ENCODE results near the gene PNPLA7. TPM values are rescaled to one million over a fixed set of nuclear protein-coding genes. Genes with fewer than 3 reads are reported as not detected.

PNPLA7 gene
- total and polyA plus RNA-seq, 2 of the 13 experiments (the other 11 are each of a cell fraction or from before 2014, with no cell fraction given) = 0.42 to 1.5 TPM

DNA sequence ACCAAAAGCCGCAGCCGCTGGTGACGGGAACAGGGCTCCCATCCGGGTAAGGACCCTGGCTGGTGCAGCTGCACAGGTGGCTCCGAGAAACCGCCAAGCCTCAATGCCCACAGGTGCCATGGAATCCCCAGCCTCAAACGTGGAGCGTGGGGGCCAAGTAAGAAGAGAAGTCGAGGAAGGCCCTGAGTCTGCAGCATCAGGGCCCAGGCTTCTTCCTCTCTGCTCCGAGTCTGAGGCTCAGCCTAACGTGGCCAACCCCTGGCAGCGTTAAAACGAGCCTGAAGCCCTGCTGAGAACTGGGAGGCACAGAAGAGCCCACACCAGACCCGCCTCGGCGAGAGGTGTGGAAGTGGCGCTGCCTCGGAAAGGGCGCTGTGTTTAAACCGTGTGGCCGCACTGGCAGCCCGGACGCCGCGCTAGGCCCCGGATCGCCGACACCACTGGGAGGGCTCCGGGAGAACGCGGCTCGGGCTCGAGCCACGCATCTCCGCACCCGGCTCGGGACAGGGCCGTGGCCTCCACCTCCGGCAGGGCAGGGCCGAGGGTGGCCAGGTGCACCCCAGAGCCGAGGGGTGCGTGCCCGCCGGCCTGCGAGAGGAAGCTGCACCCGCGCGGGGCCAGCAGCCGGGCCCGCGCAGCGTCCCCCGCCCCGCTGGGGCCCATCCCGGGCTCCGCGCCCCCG is 39.4 kb upstream of the PNPLA7 start (continued):
- TF ChIP-seq TAF1 (CRISPR knock-in tag; IDR thresholded peaks at IDR 0.05) = peak; percentile 28; the same call in 1 of the 2 replicates
- no peak for TF ChIP-seq THYN1 (CRISPR knock-in tag; IDR thresholded peaks at IDR 0.05; ENCODE audit: borderline replicate concordance, low read depth)
- no peak for TF ChIP-seq ATM (IDR thresholded peaks at IDR 0.05; ENCODE audit: borderline replicate concordance)
- TF ChIP-seq, protein P1, sequence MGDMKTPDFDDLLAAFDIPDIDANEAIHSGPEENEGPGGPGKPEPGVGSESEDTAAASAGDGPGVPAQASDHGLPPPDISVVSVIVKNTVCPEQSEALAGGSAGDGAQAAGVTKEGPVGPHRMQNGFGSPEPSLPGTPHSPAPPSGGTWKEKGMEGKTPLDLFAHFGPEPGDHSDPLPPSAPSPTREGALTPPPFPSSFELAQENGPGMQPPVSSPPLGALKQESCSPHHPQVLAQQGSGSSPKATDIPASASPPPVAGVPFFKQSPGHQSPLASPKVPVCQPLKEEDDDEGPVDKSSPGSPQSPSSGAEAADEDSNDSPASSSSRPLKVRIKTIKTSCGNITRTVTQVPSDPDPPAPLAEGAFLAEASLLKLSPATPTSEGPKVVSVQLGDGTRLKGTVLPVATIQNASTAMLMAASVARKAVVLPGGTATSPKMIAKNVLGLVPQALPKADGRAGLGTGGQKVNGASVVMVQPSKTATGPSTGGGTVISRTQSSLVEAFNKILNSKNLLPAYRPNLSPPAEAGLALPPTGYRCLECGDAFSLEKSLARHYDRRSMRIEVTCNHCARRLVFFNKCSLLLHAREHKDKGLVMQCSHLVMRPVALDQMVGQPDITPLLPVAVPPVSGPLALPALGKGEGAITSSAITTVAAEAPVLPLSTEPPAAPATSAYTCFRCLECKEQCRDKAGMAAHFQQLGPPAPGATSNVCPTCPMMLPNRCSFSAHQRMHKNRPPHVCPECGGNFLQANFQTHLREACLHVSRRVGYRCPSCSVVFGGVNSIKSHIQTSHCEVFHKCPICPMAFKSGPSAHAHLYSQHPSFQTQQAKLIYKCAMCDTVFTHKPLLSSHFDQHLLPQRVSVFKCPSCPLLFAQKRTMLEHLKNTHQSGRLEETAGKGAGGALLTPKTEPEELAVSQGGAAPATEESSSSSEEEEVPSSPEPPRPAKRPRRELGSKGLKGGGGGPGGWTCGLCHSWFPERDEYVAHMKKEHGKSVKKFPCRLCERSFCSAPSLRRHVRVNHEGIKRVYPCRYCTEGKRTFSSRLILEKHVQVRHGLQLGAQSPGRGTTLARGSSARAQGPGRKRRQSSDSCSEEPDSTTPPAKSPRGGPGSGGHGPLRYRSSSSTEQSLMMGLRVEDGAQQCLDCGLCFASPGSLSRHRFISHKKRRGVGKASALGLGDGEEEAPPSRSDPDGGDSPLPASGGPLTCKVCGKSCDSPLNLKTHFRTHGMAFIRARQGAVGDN (CRISPR knock-in tag; IDR thresholded peaks at IDR 0.05) = peak; percentile 61; the same call in 1 of the 2 replicates
- TF ChIP-seq, protein P2, sequence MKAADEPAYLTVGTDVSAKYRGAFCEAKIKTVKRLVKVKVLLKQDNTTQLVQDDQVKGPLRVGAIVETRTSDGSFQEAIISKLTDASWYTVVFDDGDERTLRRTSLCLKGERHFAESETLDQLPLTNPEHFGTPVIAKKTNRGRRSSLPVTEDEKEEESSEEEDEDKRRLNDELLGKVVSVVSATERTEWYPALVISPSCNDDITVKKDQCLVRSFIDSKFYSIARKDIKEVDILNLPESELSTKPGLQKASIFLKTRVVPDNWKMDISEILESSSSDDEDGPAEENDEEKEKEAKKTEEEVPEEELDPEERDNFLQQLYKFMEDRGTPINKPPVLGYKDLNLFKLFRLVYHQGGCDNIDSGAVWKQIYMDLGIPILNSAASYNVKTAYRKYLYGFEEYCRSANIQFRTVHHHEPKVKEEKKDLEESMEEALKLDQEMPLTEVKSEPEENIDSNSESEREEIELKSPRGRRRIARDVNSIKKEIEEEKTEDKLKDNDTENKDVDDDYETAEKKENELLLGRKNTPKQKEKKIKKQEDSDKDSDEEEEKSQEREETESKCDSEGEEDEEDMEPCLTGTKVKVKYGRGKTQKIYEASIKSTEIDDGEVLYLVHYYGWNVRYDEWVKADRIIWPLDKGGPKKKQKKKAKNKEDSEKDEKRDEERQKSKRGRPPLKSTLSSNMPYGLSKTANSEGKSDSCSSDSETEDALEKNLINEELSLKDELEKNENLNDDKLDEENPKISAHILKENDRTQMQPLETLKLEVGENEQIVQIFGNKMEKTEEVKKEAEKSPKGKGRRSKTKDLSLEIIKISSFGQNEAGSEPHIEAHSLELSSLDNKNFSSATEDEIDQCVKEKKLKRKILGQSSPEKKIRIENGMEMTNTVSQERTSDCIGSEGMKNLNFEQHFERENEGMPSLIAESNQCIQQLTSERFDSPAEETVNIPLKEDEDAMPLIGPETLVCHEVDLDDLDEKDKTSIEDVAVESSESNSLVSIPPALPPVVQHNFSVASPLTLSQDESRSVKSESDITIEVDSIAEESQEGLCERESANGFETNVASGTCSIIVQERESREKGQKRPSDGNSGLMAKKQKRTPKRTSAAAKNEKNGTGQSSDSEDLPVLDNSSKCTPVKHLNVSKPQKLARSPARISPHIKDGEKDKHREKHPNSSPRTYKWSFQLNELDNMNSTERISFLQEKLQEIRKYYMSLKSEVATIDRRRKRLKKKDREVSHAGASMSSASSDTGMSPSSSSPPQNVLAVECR (CRISPR knock-in tag; IDR thresholded peaks at IDR 0.05; ENCODE audit: borderline replicate concordance) = peak; percentile 24; the same call in 1 of the 2 replicates
- TF ChIP-seq ZNF616 (CRISPR knock-in tag; IDR thresholded peaks at IDR 0.05; ENCODE audit: low read depth) = no peak
- 0 out of 2 replicates have a peak, but pooled peaks have one; percentile 42 for TF ChIP-seq ZNF776 (CRISPR knock-in tag; IDR thresholded peaks at IDR 0.05)
- TF ChIP-seq NFE2 (CRISPR knock-in tag; IDR thresholded peaks at IDR 0.05) = no peak
- TF ChIP-seq PHF8 (CRISPR knock-in tag; IDR thresholded peaks at IDR 0.05) = peak; percentile 63
- TF ChIP-seq ZNF446 (CRISPR knock-in tag; IDR thresholded peaks at IDR 0.05) = 0 out of 2 replicates have a peak, but pooled peaks have one; percentile 10
- no peak for TF ChIP-seq SOX5 (CRISPR knock-in tag; IDR thresholded peaks at IDR 0.05; ENCODE audit: borderline replicate concordance)
- TF ChIP-seq ATAD3A (CRISPR knock-in tag; IDR thresholded peaks at IDR 0.05) = no peak
- TF ChIP-seq, protein P3, sequence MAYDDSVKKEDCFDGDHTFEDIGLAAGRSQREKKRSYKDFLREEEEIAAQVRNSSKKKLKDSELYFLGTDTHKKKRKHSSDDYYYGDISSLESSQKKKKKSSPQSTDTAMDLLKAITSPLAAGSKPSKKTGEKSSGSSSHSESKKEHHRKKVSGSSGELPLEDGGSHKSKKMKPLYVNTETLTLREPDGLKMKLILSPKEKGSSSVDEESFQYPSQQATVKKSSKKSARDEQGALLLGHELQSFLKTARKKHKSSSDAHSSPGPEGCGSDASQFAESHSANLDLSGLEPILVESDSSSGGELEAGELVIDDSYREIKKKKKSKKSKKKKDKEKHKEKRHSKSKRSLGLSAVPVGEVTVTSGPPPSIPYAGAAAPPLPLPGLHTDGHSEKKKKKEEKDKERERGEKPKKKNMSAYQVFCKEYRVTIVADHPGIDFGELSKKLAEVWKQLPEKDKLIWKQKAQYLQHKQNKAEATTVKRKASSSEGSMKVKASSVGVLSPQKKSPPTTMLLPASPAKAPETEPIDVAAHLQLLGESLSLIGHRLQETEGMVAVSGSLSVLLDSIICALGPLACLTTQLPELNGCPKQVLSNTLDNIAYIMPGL (CRISPR knock-in tag; IDR thresholded peaks at IDR 0.05; ENCODE audit: borderline replicate concordance in 1 of 2, low read depth in 1 of 2) = 0 out of 4 replicates have a peak, but pooled peaks of 1 of the 2 experiments have one; percentile 20
- TF ChIP-seq ZNF382 (CRISPR knock-in tag; IDR thresholded peaks at IDR 0.05; ENCODE audit: borderline replicate concordance) = no peak
- TF ChIP-seq ZNF678 (CRISPR knock-in tag; IDR thresholded peaks at IDR 0.05) = no peak
- TF ChIP-seq MYC (CRISPR knock-in tag; IDR thresholded peaks at IDR 0.05; ENCODE audit: borderline replicate concordance) = 0 out of 2 replicates have a peak, but pooled peaks have one; percentile 28
- TF ChIP-seq SAFB2 (CRISPR knock-in tag; IDR thresholded peaks at IDR 0.05; ENCODE audit: borderline replicate concordance, low read depth) = no peak
- no peak for TF ChIP-seq CREM (IDR thresholded peaks at IDR 0.05)
- TF ChIP-seq CREM (CRISPR knock-in tag; IDR thresholded peaks at IDR 0.05) = no peak

Measured in HepG2 (cell line).